RWPE1 (cell line): ENCODE measurements around the gene SYT2.

Source experiments
- CTCF ChIA-PET: fragments of 350-600 bp; sonication (Branson Sonifier 250); formaldehyde crosslinking; extraction: SDS; loops from one replicate; lab custom pipeline; 2021; lab: Yijun Ruan, JAX
- POLR2A ChIA-PET: fragments of 400-600 bp; formaldehyde crosslinking; extraction: SDS; loops from one replicate; lab custom pipeline; 2020; ENCODE audit warnings: antibody characterized with exemption; ENCODE audit not compliant: low non-redundant PET; lab: Yijun Ruan, JAX
- DNase-seq: peaks from one replicate; pipeline ENCODE4 v3.0.0; 2012; ENCODE audit warnings: low spot score
- H3K27ac ChIP-seq: fragments of 450-650 bp; 2 replicates; pipeline ENCODE4 v1.5.1; 2017
- CTCF ChIP-seq: fragments of 450-650 bp; conservative IDR thresholded peaks from 2 replicates; pipeline ENCODE4 v1.5.1; 2017; ENCODE audit warnings: low read depth, mild to moderate bottlenecking

SYT2 gene

DNA sequence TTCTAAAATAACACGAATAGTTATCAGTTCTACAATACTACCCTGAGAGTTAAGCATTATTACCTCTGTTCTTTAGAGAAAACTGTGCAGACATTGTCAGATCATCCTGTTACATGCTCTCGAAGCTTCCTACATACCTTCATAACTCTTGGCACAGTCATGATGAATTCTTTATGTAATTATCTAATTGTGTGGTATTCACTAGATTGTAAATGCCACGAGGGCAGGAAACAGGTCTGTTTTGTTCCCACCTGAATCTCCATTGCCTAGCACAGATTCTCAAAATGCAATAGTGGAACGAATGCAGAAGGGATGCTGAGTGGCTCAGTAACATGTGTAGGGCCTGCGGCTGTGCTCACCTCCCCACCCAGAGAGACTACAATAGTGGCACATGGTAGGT lies 3.4 kb downstream of the SYT2 start:
- DNase-seq = no peak
- H3K27ac ChIP-seq = no peak overlapping the region
- ChIA-PET CTCF (interaction anchor here (0.6 to 1.7 kb wide), 3 partner anchors 13 to 635 kb away, joined by 3 to 4 read pairs (median 3); no protein-coding TSS in a partner anchor), POLR2A (no interaction called here)
- TF ChIP-seq CTCF = no peak

DNA sequence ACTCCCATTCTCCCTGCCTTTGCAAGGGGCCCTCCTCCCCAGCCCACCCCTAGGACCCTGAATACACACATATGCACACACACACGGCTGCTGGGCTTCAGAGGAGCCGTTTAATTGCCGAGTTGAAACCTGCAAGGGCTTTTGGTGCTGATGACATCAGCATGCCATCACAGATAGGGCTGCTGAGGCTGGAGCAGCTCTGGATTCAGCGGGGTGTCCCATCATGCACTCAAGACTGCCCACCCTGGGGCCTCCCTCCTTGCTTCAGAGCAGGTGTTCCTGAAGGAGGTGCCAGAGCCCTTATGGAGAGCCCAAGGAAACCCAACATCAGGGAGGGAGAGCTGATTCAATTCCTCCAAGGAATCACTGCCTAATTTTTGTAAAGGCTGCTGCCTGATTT lies 5.7 kb downstream of the SYT2 start:
- TF ChIP-seq CTCF = no peak
- POLR2A ChIA-PET = no interaction called here
- DNase-seq = no peak
- CTCF ChIA-PET = interaction anchor here (2.8 kb wide), 1 partner anchor 15 kb away, joined by 15 read pairs; no protein-coding TSS in a partner anchor
- no peak overlapping the region for H3K27ac ChIP-seq

DNA sequence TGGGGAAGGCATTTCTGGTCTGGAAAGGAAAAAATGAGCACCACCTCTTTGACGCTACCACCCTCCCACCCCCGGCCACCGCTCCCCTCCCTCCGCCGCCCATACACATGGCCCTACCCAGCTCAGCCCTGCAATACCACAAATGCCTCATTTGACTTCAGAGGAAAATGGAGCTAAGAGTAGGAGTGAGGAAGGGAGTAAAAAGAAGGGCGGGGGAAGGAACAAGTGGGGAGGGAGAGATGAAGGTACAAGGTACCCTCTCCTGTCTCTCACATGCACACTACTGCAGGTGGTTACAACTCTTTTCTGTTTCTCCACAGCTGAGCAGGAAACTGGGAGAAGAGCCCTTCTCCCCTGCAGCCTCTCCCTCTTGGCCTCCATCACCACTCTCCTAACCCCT lies 7.1 kb downstream of the SYT2 start:
- ChIA-PET CTCF (interaction anchor here (2.8 kb wide), 1 partner anchor 16 kb away, joined by 15 read pairs; no protein-coding TSS in a partner anchor), POLR2A (no interaction called here)
- DNase-seq = no peak
- H3K27ac ChIP-seq = no peak overlapping the region
- no peak for TF ChIP-seq CTCF

GRCh38 chr1:202702088-202702487 lies 8.2 kb downstream of the SYT2 start:
- ChIA-PET CTCF (no interaction called here), POLR2A (no interaction called here)
- TF ChIP-seq CTCF = no peak
- H3K27ac ChIP-seq = no peak overlapping the region
- DNase-seq = no peak

- no peak for TF ChIP-seq CTCF
- CTCF ChIA-PET = interaction anchor here (0.6 kb wide), 1 partner anchor 88 kb away, joined by 6 read pairs; no protein-coding TSS in a partner anchor
- no peak overlapping the region for H3K27ac ChIP-seq
- no peak for DNase-seq
- POLR2A ChIA-PET = no interaction called here
Measured at GRCh38 chr1:202701200-202701599, 9.1 kb downstream of the SYT2 start.

DNA sequence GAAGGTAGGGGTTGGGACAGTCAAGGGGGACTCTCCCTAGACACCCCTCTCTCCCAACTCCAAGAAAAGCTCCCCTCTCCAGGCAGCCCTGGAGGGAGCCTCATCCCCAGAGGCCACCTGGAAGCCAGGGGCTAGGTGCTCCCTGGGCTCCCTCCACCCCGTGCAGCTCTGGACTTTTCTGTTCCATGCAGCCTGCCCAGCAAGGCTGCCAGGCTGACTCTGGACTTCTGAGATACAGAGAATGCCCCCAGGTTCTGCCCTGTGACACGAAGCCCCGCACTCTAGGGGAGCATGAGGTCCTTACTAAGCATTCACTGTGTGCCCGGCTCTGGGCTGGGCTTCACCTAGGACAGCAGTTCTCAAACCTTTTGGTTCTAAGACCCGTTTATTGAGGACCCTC lies 10.2 kb downstream of the SYT2 start:
- ChIA-PET CTCF (interaction anchor here (0.6 to 1.0 kb wide), 4 partner anchors 20 to 455 kb away, joined by 3 to 4 read pairs (median 3); no protein-coding TSS in a partner anchor), POLR2A (no interaction called here)
- no peak for TF ChIP-seq CTCF
- H3K27ac ChIP-seq = no peak overlapping the region
- DNase-seq = no peak
